ENCODE measurements around the gene FGF9. TPM values are rescaled to one million over a fixed set of nuclear protein-coding genes. Genes with fewer than 3 reads are reported as not detected.

The FGF9 gene
- total and polyA plus RNA-seq, 2 donors (not counting 1 experiment from before 2014, with no cell fraction given) = 0.13 to 3.0 TPM

- no peaks in the 10 kb centered on the region for H3K9me3 Mint-ChIP-seq (ENCODE audit: insufficient read depth)
- Histone ChIP-seq H3K9ac (ENCODE audit: low read length) (no peak overlapping the region), H3K4me1 (ENCODE audit: control insufficient read depth in 2 of 2, insufficient read depth in 2 of 2, low read length in 2 of 2) (no peaks in the 10 kb centered on the region), H4K20me1 (ENCODE audit: control insufficient read depth, insufficient read depth, low read length, poor library complexity, severe bottlenecking) (no peaks in the 10 kb centered on the region), H3K79me2 (ENCODE audit: control insufficient read depth, insufficient read depth, low read length) (no peaks in the 10 kb centered on the region), H2AFZ (ENCODE audit: insufficient read depth, low read depth, low read length, poor library complexity, severe bottlenecking) (no peak overlapping the region), H3K9me3 (ENCODE audit: control extremely low read depth in 1 of 3, control insufficient read depth in 2 of 3, insufficient read depth in 1 of 3, low read length in 2 of 3) (no peaks in the 10 kb centered on the region), H3K4me2 (replicated peaks; ENCODE audit: low read depth, low read length, poor library complexity, severe bottlenecking) (no peak overlapping the region), H3K36me3 (replicated peaks in 1 of 2; ENCODE audit: control extremely low read depth in 1 of 2, control insufficient read depth in 1 of 2, extremely low read depth in 1 of 2, insufficient read depth in 2 of 2, low read length in 1 of 2) (no peaks in the 10 kb centered on the region), H3K27me3 (replicated peaks in 1 of 4; ENCODE audit: control extremely low read depth in 1 of 4, control insufficient read depth in 3 of 4, insufficient read depth in 4 of 4, low read length in 3 of 4) (peaks cover 0 to 15% (median 6%) of the 10 kb centered on the region in 4 experiments), H3K4me3 (ENCODE audit: control extremely low read depth in 1 of 5, extremely low read depth in 1 of 5, insufficient read depth in 1 of 5, low read depth in 2 of 5, low read length in 4 of 5) (no peak overlapping the region), H3K27ac (ENCODE audit: low read length in 2 of 2) (no peak overlapping the region)
- WGBS (ENCODE audit: insufficient coverage) = 83% methylated on average over 6 of the region's 6 CpGs
- ChIA-PET CTCF (interaction anchor here (0.9 to 1.1 kb wide), 2 partner anchors 13 to 15 kb away, joined by 4 read pairs; no protein-coding TSS in a partner anchor), POLR2A (no interaction called here)
- DNase-seq (no peak), ATAC-seq (ENCODE audit: low read depth) (no peak)
- H3K4me3 Mint-ChIP-seq = no peak overlapping the region
- TF ChIP-seq, protein P1, sequence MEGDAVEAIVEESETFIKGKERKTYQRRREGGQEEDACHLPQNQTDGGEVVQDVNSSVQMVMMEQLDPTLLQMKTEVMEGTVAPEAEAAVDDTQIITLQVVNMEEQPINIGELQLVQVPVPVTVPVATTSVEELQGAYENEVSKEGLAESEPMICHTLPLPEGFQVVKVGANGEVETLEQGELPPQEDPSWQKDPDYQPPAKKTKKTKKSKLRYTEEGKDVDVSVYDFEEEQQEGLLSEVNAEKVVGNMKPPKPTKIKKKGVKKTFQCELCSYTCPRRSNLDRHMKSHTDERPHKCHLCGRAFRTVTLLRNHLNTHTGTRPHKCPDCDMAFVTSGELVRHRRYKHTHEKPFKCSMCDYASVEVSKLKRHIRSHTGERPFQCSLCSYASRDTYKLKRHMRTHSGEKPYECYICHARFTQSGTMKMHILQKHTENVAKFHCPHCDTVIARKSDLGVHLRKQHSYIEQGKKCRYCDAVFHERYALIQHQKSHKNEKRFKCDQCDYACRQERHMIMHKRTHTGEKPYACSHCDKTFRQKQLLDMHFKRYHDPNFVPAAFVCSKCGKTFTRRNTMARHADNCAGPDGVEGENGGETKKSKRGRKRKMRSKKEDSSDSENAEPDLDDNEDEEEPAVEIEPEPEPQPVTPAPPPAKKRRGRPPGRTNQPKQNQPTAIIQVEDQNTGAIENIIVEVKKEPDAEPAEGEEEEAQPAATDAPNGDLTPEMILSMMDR (IDR thresholded peaks at IDR 0.05) = no peak
- no peak for TF ChIP-seq EZH2 (IDR thresholded peaks at IDR 0.05; ENCODE audit: borderline replicate concordance, insufficient read depth, low read depth, low read length, poor library complexity, severe bottlenecking)
- H3K27ac Mint-ChIP-seq = no peak overlapping the region
- intact Hi-C loops (cut with micrococcal nuclease) = no loop called here
- H3K4me1 Mint-ChIP-seq = no peaks in the 10 kb centered on the region
- peaks cover 34% of the 10 kb centered on the region for H3K27me3 Mint-ChIP-seq
These were observed 12.3 kb downstream of the FGF9 start for GRCh38 chr13:21683034-21683733.

DNA sequence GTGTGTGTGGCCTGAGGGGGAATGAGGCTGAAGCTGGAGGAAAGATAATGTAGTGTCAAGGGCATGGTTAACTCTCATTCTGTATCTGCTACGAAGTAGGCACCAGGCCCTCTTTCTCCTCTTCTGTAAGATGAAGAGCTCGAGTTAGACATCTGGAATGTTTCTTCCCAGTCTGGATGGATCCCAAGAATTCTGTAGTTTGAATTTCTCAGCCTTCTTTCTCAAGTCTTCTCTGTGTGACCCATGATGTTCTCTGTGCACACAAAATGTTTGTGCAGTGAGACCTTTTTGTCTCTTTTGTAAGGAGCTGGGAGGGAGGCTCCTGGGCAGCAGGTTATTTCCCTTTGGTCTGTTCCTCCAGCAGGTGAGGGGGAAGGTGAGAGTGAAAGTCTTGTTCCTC, 13.7 kb downstream of the FGF9 start:
- no peak overlapping the region for H3K4me3 ChIP-seq (ENCODE audit: control extremely low read depth in 1 of 5, extremely low read depth in 1 of 5, insufficient read depth in 1 of 5, low read depth in 2 of 5, low read length in 4 of 5)
- ChIA-PET POLR2A (no interaction called here), CTCF (no interaction called here)
- no peak overlapping the region for H3K27ac Mint-ChIP-seq
- H3K27me3 Mint-ChIP-seq = peaks cover 30% of the 10 kb centered on the region
- H4K20me1 ChIP-seq (ENCODE audit: control insufficient read depth, insufficient read depth, low read length, poor library complexity, severe bottlenecking) = no peaks in the 10 kb centered on the region
- 100% methylated on average over 1 of the region's 2 CpGs for WGBS (ENCODE audit: insufficient coverage)
- peaks cover 0 to 15% (median 6%) of the 10 kb centered on the region in 4 experiments for H3K27me3 ChIP-seq (replicated peaks in 1 of 4; ENCODE audit: control extremely low read depth in 1 of 4, control insufficient read depth in 3 of 4, insufficient read depth in 4 of 4, low read length in 3 of 4)
- no peaks in the 10 kb centered on the region for H3K4me1 Mint-ChIP-seq
- no peak overlapping the region for H3K9ac ChIP-seq (ENCODE audit: low read length)
- H3K4me3 Mint-ChIP-seq = no peak overlapping the region
- no peak overlapping the region for H3K27ac ChIP-seq (ENCODE audit: low read length in 2 of 2)
- no peaks in the 10 kb centered on the region for H3K79me2 ChIP-seq (ENCODE audit: control insufficient read depth, insufficient read depth, low read length)
- no peaks in the 10 kb centered on the region for H3K9me3 ChIP-seq (ENCODE audit: control extremely low read depth in 1 of 3, control insufficient read depth in 2 of 3, insufficient read depth in 1 of 3, low read length in 2 of 3)
- no peak overlapping the region for H3K4me2 ChIP-seq (replicated peaks; ENCODE audit: low read depth, low read length, poor library complexity, severe bottlenecking)
- H2AFZ ChIP-seq (ENCODE audit: insufficient read depth, low read depth, low read length, poor library complexity, severe bottlenecking) = no peak overlapping the region
- H3K9me3 Mint-ChIP-seq (ENCODE audit: insufficient read depth) = no peaks in the 10 kb centered on the region
- DNase-seq (no peak), ATAC-seq (ENCODE audit: low read depth) (no peak)
- no peaks in the 10 kb centered on the region for H3K36me3 ChIP-seq (replicated peaks in 1 of 2; ENCODE audit: control extremely low read depth in 1 of 2, control insufficient read depth in 1 of 2, extremely low read depth in 1 of 2, insufficient read depth in 2 of 2, low read length in 1 of 2)
- intact Hi-C loops (cut with micrococcal nuclease) = no loop called here
- no peak for TF ChIP-seq EZH2 (IDR thresholded peaks at IDR 0.05; ENCODE audit: borderline replicate concordance, insufficient read depth, low read depth, low read length, poor library complexity, severe bottlenecking)
- TF ChIP-seq, protein P1 (IDR thresholded peaks at IDR 0.05) = no peak
- H3K4me1 ChIP-seq (ENCODE audit: control insufficient read depth in 2 of 2, insufficient read depth in 2 of 2, low read length in 2 of 2) = no peaks in the 10 kb centered on the region
